ENCODE data around the gene CRYBB2.
"Not testable (repeated sequence)": the region's sequence is repeated elsewhere in the genome, so short reads cannot be mapped to it uniquely, and the experiment has no call there.

The CRYBB2 gene

GRCh38 chr22:25200967-25201366 is 18.5 kb upstream of the CRYBB2 start:
- TF ChIP-seq, protein P1, sequence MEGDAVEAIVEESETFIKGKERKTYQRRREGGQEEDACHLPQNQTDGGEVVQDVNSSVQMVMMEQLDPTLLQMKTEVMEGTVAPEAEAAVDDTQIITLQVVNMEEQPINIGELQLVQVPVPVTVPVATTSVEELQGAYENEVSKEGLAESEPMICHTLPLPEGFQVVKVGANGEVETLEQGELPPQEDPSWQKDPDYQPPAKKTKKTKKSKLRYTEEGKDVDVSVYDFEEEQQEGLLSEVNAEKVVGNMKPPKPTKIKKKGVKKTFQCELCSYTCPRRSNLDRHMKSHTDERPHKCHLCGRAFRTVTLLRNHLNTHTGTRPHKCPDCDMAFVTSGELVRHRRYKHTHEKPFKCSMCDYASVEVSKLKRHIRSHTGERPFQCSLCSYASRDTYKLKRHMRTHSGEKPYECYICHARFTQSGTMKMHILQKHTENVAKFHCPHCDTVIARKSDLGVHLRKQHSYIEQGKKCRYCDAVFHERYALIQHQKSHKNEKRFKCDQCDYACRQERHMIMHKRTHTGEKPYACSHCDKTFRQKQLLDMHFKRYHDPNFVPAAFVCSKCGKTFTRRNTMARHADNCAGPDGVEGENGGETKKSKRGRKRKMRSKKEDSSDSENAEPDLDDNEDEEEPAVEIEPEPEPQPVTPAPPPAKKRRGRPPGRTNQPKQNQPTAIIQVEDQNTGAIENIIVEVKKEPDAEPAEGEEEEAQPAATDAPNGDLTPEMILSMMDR (conservative IDR thresholded peaks at IDR 0.05; ENCODE audit: low read length): no peak
- no peak overlapping the region for H3K4me3 ChIP-seq (ENCODE audit: low read length)
- DNase-seq (ENCODE audit: low read depth): no peak

DNA sequence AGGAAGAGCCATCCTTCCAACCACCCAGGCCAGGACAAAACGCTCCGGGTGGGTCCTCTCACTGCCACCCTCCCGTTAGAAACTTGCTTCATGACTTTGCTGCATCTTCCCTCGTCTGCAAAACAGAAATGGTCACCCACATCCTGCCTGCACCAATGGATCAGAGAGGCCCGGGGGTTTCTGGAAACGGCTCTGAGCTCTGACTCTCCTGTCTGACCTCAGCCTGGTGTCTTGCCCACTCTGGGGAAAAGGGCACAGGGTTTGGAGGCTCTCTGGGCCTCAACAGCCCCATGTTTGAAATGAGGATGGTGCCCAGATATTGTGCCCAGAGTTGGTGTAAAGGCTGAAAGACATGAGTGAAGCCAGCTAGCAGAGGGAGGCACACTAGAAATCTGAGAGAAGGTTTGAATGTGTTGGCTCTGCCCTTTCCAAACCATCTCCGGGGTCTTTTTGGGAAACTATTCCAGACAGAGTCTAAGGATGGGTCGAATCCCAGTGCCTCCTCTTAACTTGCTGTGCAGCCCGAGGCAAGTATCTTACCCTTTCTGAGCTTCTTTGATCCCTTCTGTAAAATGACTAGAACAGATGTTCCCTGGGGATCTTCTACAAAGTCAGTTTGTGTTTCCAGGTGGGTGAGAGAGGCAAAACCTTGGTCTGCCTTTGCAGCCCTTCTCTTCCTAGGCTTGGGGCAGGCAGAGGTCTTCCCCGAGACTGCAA is 17.7 kb upstream of the CRYBB2 start:
- DNase-seq (ENCODE audit: low read depth): no peak
- no peak overlapping the region for H3K4me3 ChIP-seq (ENCODE audit: low read length)
- TF ChIP-seq, protein P1 (conservative IDR thresholded peaks at IDR 0.05; ENCODE audit: low read length): no peak

GRCh38 chr22:25202290-25202921 is 17.0 kb upstream of the CRYBB2 start:
- no peak overlapping the region for H3K4me3 ChIP-seq (ENCODE audit: low read length)
- TF ChIP-seq, protein P1 (conservative IDR thresholded peaks at IDR 0.05; ENCODE audit: low read length): peak; percentile 89
- peak; percentile 43 for DNase-seq (ENCODE audit: low read depth)

GRCh38 chr22:25203082-25203481 is 16.4 kb upstream of the CRYBB2 start:
- H3K4me3 ChIP-seq (ENCODE audit: low read length): no peak overlapping the region
- TF ChIP-seq, protein P1 (conservative IDR thresholded peaks at IDR 0.05; ENCODE audit: low read length): no peak
- no peak for DNase-seq (ENCODE audit: low read depth)

DNA sequence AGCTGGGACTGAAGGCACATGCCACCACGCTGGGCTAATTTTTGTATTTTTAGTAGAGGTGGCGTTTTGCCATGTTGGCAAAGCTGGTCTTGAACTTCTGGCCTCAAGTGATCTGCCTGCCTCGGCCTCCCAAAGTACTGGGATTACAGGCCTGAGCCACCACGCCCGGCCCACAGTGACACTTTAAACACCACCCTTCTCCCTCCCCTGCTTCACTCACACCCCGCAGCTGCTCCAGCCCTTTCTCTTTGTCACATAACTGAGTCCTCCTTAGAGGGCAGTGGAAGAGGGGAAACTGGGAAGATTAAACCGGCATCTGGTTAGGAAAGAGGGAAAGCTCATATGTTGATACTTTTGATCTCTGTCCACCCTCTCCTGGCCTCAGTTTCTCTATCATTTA is 14.9 kb upstream of the CRYBB2 start:
- DNase-seq (ENCODE audit: low read depth); H3K4me3 ChIP-seq (ENCODE audit: low read length): not testable (repeated sequence)

- TF ChIP-seq, protein P1 (conservative IDR thresholded peaks at IDR 0.05; ENCODE audit: low read length): no peak
- no peak for DNase-seq (ENCODE audit: low read depth)
- no peak overlapping the region for H3K4me3 ChIP-seq (ENCODE audit: low read length)
Observed at GRCh38 chr22:25205847-25206246, 13.6 kb upstream of the CRYBB2 start.

GRCh38 chr22:25206998-25207397 is 12.4 kb upstream of the CRYBB2 start:
- no peak overlapping the region for H3K4me3 ChIP-seq (ENCODE audit: low read length)
- DNase-seq (ENCODE audit: low read depth): no peak
- TF ChIP-seq, protein P1 (conservative IDR thresholded peaks at IDR 0.05; ENCODE audit: low read length): no peak

Measured in AG10803 (cell line).